Neural cell (in vitro differentiated cells): ENCODE measurements around the gene CARMIL1. TPM values are rescaled to one million over a fixed set of nuclear protein-coding genes. Genes with fewer than 3 reads are reported as not detected.

Experiments used
- H2AFZ ChIP-seq: fragments of 200-600, 300-800 bp; sonication (generic), shearing (Covaris generic); 2 replicates; pipeline ENCODE4 v1.6.0; 2014; ENCODE audit warnings: low read depth, mild to moderate bottlenecking, antibody characterized with exemption, low read length, moderate library complexity
- H3F3A ChIP-seq: fragments of 200-600 bp; shearing (Covaris generic); 2 replicates; pipeline ENCODE4 v1.6.1; 2016; ENCODE audit warnings: mild to moderate bottlenecking, moderate library complexity, mixed read lengths, antibody characterized with exemption, low read length; ENCODE audit not compliant: insufficient read depth, poor library complexity, severe bottlenecking
- H3K27ac ChIP-seq: fragments of 200-600, 300-800 bp; sonication (generic), shearing (Covaris generic); 2 replicates; pipeline ENCODE4 v1.5.1; 2014; ENCODE audit warnings: mild to moderate bottlenecking, low read length, moderate library complexity
- H3K27me3 ChIP-seq: fragments of 300-800, 200-600 bp; sonication (generic), shearing (Covaris generic); 2 replicates; pipeline ENCODE4 v1.6.0; 2014; ENCODE audit warnings: mild to moderate bottlenecking, low read depth, low read length, moderate library complexity; ENCODE audit not compliant: insufficient read depth
- H3K36me3 ChIP-seq: fragments of 300-800, 200-600 bp; sonication (generic), shearing (Covaris generic); 2 replicates; pipeline ENCODE4 v1.5.1; 2014; ENCODE audit warnings: mild to moderate bottlenecking, antibody characterized with exemption, low read length, moderate library complexity; ENCODE audit not compliant: insufficient read depth
- H3K4me2 ChIP-seq: fragments of 300-800, 200-600 bp; sonication (generic), shearing (Covaris generic); 2 replicates; pipeline ENCODE4 v1.6.0; 2014; ENCODE audit warnings: mild to moderate bottlenecking, low read length
- H3K4me3 ChIP-seq: fragments of 300-800, 200-600 bp; sonication (generic), shearing (Covaris generic); 2 replicates; pipeline ENCODE4 v1.5.1; 2014; ENCODE audit warnings: mild to moderate bottlenecking, low read length, moderate library complexity
- H3K79me2 ChIP-seq: fragments of 200-600 bp; shearing (Covaris generic); replicated peaks from 2 replicates; pipeline ENCODE4 v1.6.0; 2014; ENCODE audit warnings: mild to moderate bottlenecking, low read length, moderate library complexity; ENCODE audit not compliant: insufficient read depth
- H3K9ac ChIP-seq: fragments of 300-800, 200-600 bp; sonication (generic), shearing (Covaris generic); 2 replicates; pipeline ENCODE4 v1.6.1; 2016; ENCODE audit warnings: mild to moderate bottlenecking, low read length, mixed read lengths
- H3K9me2 ChIP-seq: fragments of 200-600 bp; shearing (Covaris generic); 2 replicates; pipeline ENCODE4 v1.6.1; 2016; ENCODE audit warnings: mild to moderate bottlenecking, low read length, mixed read lengths; ENCODE audit not compliant: insufficient read depth
- H3K9me3 ChIP-seq: fragments of 200-600, 300-800 bp; sonication (generic), shearing (Covaris generic); 2 replicates; pipeline ENCODE4 v1.6.1; 2016; ENCODE audit warnings: mild to moderate bottlenecking, mixed run types, low read length, moderate library complexity, mixed read lengths
- H4K20me1 ChIP-seq: fragments of 200-600 bp; shearing (Covaris generic); 2 replicates; pipeline ENCODE4 v1.6.1; 2016; ENCODE audit warnings: mild to moderate bottlenecking, mixed run types; ENCODE audit not compliant: insufficient read depth
- CTCF ChIP-seq: fragments of 450-650 bp; IDR thresholded peaks from 2 replicates; pipeline ENCODE4 v1.5.1; 2014; ENCODE audit warnings: antibody characterized with exemption, mild to moderate bottlenecking, moderate library complexity; ENCODE audit not compliant: poor library complexity, severe bottlenecking
- EP300 ChIP-seq: fragments of 450-650 bp; conservative IDR thresholded peaks from 2 replicates; pipeline ENCODE4 v1.6.1; 2014; ENCODE audit warnings: antibody characterized with exemption, mild to moderate bottlenecking, moderate library complexity; ENCODE audit not compliant: poor library complexity, severe bottlenecking
- EZH2 ChIP-seq: fragments of 200-600, 300-800 bp; shearing (Covaris generic), sonication (generic); IDR thresholded peaks from 2 replicates; pipeline ENCODE4 v1.6.1; 2014; ENCODE audit warnings: antibody characterized with exemption, low read length, borderline replicate concordance, mild to moderate bottlenecking; ENCODE audit not compliant: insufficient read depth, poor library complexity, severe bottlenecking
- MXI1 ChIP-seq: fragments of 450-650 bp; conservative IDR thresholded peaks from 2 replicates; pipeline ENCODE4 v1.6.1; 2014; ENCODE audit warnings: antibody characterized with exemption, mild to moderate bottlenecking; ENCODE audit not compliant: poor library complexity, severe bottlenecking
- POLR2AphosphoS5 ChIP-seq: IDR thresholded peaks from 2 replicates; pipeline ENCODE4 v1.6.1; 2012
- RAD21 ChIP-seq: fragments of 450-650 bp; conservative IDR thresholded peaks from 2 replicates; pipeline ENCODE4 v1.6.1; 2014; ENCODE audit warnings: antibody characterized with exemption, mild to moderate bottlenecking, moderate library complexity
- REST ChIP-seq: IDR thresholded peaks from 2 replicates; pipeline ENCODE4 v1.6.1; 2012; ENCODE audit warnings: borderline replicate concordance
- SMC3 ChIP-seq: fragments of 450-650 bp; conservative IDR thresholded peaks from 2 replicates; pipeline ENCODE4 v1.6.1; 2014; ENCODE audit warnings: antibody characterized with exemption, mild to moderate bottlenecking, moderate library complexity; ENCODE audit not compliant: poor library complexity
- TAF1 ChIP-seq: IDR thresholded peaks from 2 replicates; pipeline ENCODE4 v1.6.1; 2012; ENCODE audit warnings: low read depth
- polyA plus RNA-seq: library from polyadenylated mRNA; depleted of rRNA; stranded (reverse); fragments of >200 nt; gene quantifications from 2 replicates; pipeline ENCODE4 v1.2.3, GENCODE V29; 2014

The CARMIL1 gene
- polyA plus RNA-seq, 1 donor from 2014 or later: 5.3 TPM

- Histone ChIP-seq H4K20me1 (no peaks in the 10 kb centered on the region), H3K4me3 (no peak overlapping the region), H3K9me2 (no peaks in the 10 kb centered on the region), H2AFZ (no peak overlapping the region), H3K9me3 (no peaks in the 10 kb centered on the region), H3K27me3 (no peaks in the 10 kb centered on the region), H3K79me2 (no peaks in the 10 kb centered on the region), H3K4me2 (no peak overlapping the region), H3K36me3 (no peaks in the 10 kb centered on the region), H3F3A (no peaks in the 10 kb centered on the region), H3K27ac (no peak overlapping the region), H3K9ac (no peak overlapping the region)
- no peak for TF ChIP-seq SMC3
- no peak for TF ChIP-seq CTCF
- TF ChIP-seq TAF1: no peak
- TF ChIP-seq EP300: no peak
- no peak for TF ChIP-seq MXI1
- no peak for TF ChIP-seq EZH2
- TF ChIP-seq REST: no peak
- TF ChIP-seq POLR2AphosphoS5: no peak
- no peak for TF ChIP-seq RAD21
Observed at GRCh38 chr6:25484900-25485299, 205.7 kb downstream of the CARMIL1 start.

- Histone ChIP-seq H3F3A (no peaks in the 10 kb centered on the region), H3K9me3 (no peaks in the 10 kb centered on the region), H3K9me2 (no peaks in the 10 kb centered on the region), H3K9ac (no peak overlapping the region), H3K36me3 (no peaks in the 10 kb centered on the region), H3K79me2 (no peaks in the 10 kb centered on the region), H3K27ac (no peak overlapping the region), H4K20me1 (no peaks in the 10 kb centered on the region), H3K4me2 (no peak overlapping the region), H2AFZ (no peak overlapping the region), H3K27me3 (no peaks in the 10 kb centered on the region), H3K4me3 (no peak overlapping the region)
- TF ChIP-seq MXI1 (no peak), CTCF (no peak), TAF1 (no peak), REST (no peak), SMC3 (no peak)
Observed at GRCh38 chr6:25485821-25486534, 206.8 kb downstream of the CARMIL1 start.
